ENCODE measurements around the gene SGPP2.

SGPP2 gene

DNA sequence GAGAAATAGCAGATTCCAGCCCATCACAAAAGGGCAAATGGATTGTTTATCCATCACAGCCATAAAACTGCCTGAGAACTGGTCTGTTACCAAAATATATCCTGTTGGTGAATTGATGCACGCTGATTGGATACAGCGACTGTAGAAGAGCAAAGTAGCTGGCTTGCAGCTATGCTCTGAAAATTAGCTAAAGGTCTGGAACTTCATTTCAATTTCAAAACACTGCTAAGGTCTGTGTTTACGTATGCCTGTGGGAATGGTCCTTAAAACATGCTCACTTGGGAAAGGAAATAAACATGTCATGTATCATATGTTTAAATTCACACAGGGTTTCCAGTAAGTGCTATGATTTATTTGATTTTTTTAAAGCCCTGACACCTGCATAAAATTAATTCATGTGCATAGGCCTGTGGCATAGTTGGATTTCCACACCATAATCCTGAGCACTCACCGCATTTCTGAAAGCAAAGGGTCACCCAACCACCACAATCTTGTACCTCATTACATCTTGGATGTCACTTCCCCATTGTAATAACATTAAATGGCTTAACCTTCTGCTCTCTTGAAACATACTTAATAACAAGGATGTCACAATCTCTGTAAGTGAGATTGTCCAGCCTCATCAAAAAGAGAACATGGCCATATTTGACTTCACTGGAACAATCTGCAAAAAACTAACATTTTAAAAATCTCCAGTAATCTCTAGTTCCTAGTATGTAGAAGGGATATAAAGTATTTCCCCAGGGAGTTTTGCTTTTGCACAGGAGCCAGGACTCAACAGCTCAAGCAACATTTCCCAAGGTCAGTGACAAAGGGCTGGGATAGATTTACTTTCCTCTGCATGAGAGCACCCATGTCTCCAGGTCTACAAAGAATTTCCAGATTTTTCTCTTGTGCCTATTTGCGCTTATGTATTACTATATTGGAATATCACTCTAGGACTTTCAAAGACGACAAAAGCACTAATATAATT lies 121.8 kb downstream of the SGPP2 start:
- Mint-ChIP-seq H3K4me3 (no peak overlapping the region), H3K9me3 (no peaks in the 10 kb centered on the region), H3K27me3 (no peaks in the 10 kb centered on the region), H3K4me1 (no peaks in the 10 kb centered on the region), H3K27ac (no peak overlapping the region), H3K36me3 (no peaks in the 10 kb centered on the region)
- ATAC-seq (ENCODE audit: low read depth) = no peak
- no peak for DNase-seq (ENCODE audit: low spot score in 2 of 2)

DNA sequence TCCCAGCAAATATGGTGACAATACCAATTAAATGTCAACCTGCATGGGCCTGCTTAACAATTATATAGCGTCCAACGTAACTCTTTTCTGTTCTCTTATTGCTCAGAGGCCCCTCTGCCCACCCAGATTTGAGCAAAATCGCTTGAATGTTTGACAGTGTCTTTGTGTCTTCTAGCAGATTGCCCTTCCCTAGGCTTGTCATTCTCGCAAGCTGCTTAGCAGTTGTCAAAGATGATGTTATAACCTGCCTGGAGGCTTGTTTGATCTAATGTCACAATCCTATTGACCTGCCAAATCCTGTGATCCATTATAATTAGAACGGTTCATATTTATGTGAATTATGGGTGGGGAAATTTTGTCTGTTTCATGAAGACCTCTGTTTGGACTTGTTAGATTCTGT lies 122.7 kb downstream of the SGPP2 start:
- DNase-seq (ENCODE audit: low spot score in 2 of 2) (no peak), ATAC-seq (ENCODE audit: low read depth) (no peak)
- H3K4me1 Mint-ChIP-seq = no peaks in the 10 kb centered on the region
- H3K27me3 Mint-ChIP-seq = no peaks in the 10 kb centered on the region
- H3K4me3 Mint-ChIP-seq = no peak overlapping the region
- H3K9me3 Mint-ChIP-seq = no peaks in the 10 kb centered on the region
- no peaks in the 10 kb centered on the region for H3K36me3 Mint-ChIP-seq
- no peak overlapping the region for H3K27ac Mint-ChIP-seq

DNA sequence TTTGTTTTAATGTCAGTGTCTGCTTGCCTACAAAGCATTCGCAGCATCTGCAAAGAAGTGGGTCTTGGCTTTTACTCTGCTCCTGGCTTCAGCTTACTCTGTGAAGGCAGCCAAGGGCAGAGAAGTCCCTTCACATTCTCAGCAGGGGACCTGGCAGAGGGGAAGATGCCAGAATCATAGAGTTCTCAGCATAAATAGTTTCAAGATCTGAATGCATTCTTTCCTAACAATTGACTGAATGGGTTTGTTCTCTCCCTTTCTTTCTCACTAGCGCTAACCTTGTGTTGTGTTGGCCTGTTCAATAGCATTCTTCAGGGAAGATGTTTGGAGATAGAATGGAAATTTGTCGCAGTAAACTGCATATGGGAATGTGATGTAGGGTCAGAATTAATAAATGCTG lies 124.6 kb downstream of the SGPP2 start:
- no peaks in the 10 kb centered on the region for H3K9me3 Mint-ChIP-seq

DNA sequence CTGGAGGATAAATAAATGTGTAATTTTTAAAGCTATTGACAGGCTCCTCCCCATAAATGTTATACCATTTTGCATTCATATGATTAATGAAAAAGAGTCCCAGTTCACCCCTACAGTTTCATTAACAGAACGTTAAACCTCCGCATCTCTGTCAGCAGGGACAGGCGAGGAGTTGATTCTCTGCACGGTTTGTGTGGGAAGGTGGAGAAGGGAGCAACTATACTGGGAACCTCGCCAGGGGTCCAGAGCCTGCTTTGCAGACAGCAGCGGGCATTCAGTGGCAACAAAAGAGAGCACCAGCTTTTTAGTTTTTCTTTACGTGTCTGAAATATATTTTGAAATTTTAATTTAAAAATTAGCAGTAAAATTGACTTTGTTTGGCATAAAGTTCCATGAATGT lies 130.2 kb downstream of the SGPP2 start:
- no peak for ATAC-seq (ENCODE audit: low read depth)
- no peak for DNase-seq (ENCODE audit: low spot score in 2 of 2)
- no peaks in the 10 kb centered on the region for H3K27me3 Mint-ChIP-seq
- no peaks in the 10 kb centered on the region for H3K9me3 Mint-ChIP-seq
- no peak overlapping the region for H3K27ac Mint-ChIP-seq
- no peaks in the 10 kb centered on the region for H3K36me3 Mint-ChIP-seq
- no peak overlapping the region for H3K4me3 Mint-ChIP-seq
- no peaks in the 10 kb centered on the region for H3K4me1 Mint-ChIP-seq

More for the DNA sequence above, 124.6 kb downstream of the SGPP2 start:
- no peak overlapping the region for H3K4me3 Mint-ChIP-seq
- ATAC-seq (ENCODE audit: low read depth) (no peak), DNase-seq (ENCODE audit: low spot score in 2 of 2) (no peak)
- H3K4me1 Mint-ChIP-seq = no peaks in the 10 kb centered on the region
- H3K27me3 Mint-ChIP-seq = no peaks in the 10 kb centered on the region
- H3K27ac Mint-ChIP-seq = no peak overlapping the region
- H3K36me3 Mint-ChIP-seq = no peaks in the 10 kb centered on the region

DNA sequence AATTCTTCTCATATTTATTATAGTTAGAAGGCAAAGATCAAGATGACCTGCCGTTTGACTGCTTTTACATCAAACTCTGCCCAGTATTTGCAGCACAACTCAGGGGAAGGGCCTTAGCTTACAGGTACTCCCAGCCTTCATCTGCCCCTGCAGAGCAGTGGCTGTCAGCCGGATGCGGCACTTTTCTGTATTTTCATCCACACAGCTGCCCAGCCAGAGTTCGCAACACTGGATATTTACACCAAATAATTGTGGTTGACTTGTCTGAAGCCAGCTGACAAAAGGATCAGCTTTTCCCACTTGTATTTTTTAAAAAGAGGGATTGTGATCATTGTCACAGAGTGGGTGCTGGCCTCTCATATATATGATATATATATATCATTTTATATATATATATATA lies 136.8 kb downstream of the SGPP2 start:
- no peak overlapping the region for H3K27ac Mint-ChIP-seq
- no peaks in the 10 kb centered on the region for H3K9me3 Mint-ChIP-seq
- no peaks in the 10 kb centered on the region for H3K4me1 Mint-ChIP-seq

DNA sequence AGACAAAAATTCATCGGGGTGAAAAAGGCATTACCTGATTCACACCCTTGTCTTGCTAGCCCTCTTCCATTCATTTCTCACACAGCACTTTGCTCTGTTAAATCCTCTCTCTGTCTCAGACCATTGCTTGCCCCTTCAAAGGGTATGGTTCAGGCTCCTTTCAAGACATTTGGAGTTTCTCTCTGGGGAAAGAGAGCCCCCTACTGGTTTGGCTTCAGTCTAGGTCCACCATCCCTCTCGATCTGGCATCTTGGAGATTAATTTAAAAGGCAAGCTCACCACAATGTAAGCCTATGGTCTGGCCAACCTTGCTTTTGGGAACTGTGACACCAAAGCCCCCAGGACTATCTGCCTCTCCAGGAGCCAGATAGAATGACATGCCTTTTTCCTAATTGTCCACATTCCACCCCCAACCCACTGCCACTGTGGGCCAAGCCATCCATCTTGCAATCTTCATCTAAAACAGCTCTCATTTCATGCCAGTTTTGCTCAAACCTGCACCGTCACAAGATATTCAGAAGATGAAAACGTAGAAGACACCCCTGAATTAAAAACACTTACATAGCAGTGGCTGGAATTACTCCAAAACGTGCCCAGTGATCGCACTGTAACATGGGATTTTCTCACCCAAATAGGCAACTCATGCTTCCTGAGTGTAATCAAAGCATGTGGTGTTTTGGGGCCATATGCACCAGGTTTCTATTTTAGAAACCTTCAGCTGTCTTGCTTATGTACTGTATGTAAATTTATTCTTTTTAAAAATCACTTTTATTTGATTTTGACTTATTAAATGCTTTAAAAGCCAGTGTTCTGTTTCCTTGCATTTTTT lies 137.7 kb downstream of the SGPP2 start:
- ATAC-seq (ENCODE audit: low read depth) (peak; percentile 68), DNase-seq (ENCODE audit: low spot score in 2 of 2) (peak; percentile 24 to 52)
- H3K27me3 Mint-ChIP-seq = no peaks in the 10 kb centered on the region
- H3K9me3 Mint-ChIP-seq = no peaks in the 10 kb centered on the region
- H3K36me3 Mint-ChIP-seq = peaks cover 2% of the 10 kb centered on the region
- H3K4me3 Mint-ChIP-seq = no peak overlapping the region
- H3K4me1 Mint-ChIP-seq = no peaks in the 10 kb centered on the region
- no peak overlapping the region for H3K27ac Mint-ChIP-seq

More for the DNA sequence above, 136.8 kb downstream of the SGPP2 start:
- H3K36me3 Mint-ChIP-seq = no peaks in the 10 kb centered on the region
- no peak for ATAC-seq (ENCODE audit: low read depth)
- DNase-seq (ENCODE audit: low spot score in 2 of 2) = no peak
- H3K4me3 Mint-ChIP-seq = no peak overlapping the region
- no peaks in the 10 kb centered on the region for H3K27me3 Mint-ChIP-seq

DNA sequence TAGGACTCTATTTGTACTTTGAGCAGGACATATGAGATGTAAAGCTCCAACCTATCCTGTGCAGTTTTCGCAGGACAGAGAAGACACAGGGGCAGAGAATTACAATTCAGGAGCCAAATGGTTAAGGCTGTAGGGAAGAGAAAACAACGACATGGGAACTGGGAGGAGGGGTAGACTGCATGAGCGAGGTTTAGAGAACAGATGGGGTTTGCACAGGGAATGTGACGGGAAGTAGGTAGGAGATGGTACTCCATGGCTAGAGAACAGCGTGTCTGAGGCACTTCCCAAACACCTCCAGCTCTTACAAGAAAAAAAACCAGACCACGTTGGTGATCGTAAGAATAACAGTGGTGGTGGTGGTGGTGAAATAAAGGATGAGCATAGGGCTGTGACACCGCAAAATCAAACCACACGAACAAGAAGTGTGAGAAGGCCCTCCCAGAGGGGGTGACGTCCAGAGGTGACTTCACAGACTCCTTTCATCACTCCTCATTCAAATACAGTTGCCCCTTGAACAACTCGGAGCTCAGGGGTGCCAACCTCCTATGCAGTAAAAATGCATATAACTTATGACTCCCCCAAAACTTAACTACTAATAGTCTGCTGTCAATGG lies 138.9 kb downstream of the SGPP2 start:
- no peaks in the 10 kb centered on the region for H3K4me1 Mint-ChIP-seq
- DNase-seq (ENCODE audit: low spot score in 2 of 2) (no peak), ATAC-seq (ENCODE audit: low read depth) (no peak)
- H3K27me3 Mint-ChIP-seq = no peaks in the 10 kb centered on the region
- H3K4me3 Mint-ChIP-seq = no peak overlapping the region
- no peak overlapping the region for H3K27ac Mint-ChIP-seq
- no peaks in the 10 kb centered on the region for H3K9me3 Mint-ChIP-seq
- peaks cover 6% of the 10 kb centered on the region for H3K36me3 Mint-ChIP-seq

DNA sequence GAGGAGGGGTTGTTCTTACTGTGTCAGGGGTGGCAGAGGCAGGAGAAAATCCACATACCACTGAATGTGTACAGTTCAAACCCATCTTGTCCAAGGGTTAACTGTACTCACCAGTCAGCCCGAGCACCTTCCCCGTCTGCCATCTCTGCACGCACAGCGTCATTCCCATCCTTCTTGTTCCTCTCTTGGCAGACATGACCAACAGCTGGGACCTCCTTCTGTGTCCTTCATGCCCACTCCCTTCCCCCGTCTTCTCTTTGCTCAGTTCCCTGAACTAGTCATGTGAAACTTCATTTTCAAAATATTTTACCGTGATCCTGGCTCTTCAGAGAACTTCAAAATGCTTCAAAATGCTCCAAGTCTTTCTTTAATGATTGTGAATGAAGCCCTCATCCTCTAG lies 139.6 kb downstream of the SGPP2 start:
- no peak overlapping the region for H3K4me3 Mint-ChIP-seq
- ATAC-seq (ENCODE audit: low read depth) (no peak), DNase-seq (ENCODE audit: low spot score in 2 of 2) (no peak)
- H3K9me3 Mint-ChIP-seq = no peaks in the 10 kb centered on the region
- H3K27ac Mint-ChIP-seq = no peak overlapping the region
- H3K4me1 Mint-ChIP-seq = no peaks in the 10 kb centered on the region
- H3K27me3 Mint-ChIP-seq = no peaks in the 10 kb centered on the region
- peaks cover 6% of the 10 kb centered on the region for H3K36me3 Mint-ChIP-seq

DNA sequence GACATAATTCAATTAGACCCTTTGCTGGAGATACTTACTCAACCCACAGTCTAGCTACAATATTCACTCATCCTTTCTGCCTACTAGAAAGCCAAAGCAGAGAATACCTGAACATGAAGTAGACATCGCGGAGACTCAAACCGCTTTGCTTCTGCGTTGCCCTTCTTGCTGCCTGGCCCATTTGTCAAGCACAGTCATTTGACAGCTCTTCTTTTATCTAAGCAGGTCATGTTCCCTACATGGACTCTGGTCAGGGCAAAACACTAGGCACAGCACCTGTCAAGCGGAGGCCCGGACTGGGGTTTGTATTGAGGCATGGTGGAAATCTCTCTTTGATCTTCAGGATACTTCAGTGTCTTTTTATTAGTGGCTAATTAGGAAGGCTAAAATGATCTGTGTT lies 141.9 kb downstream of the SGPP2 start:
- H3K9me3 Mint-ChIP-seq = no peaks in the 10 kb centered on the region
- H3K4me1 Mint-ChIP-seq = no peaks in the 10 kb centered on the region
- no peak overlapping the region for H3K4me3 Mint-ChIP-seq
- ATAC-seq (ENCODE audit: low read depth) (no peak), DNase-seq (ENCODE audit: low spot score in 2 of 2) (no peak)
- no peaks in the 10 kb centered on the region for H3K27me3 Mint-ChIP-seq
- H3K36me3 Mint-ChIP-seq = peaks cover 10% of the 10 kb centered on the region
- no peak overlapping the region for H3K27ac Mint-ChIP-seq

DNA sequence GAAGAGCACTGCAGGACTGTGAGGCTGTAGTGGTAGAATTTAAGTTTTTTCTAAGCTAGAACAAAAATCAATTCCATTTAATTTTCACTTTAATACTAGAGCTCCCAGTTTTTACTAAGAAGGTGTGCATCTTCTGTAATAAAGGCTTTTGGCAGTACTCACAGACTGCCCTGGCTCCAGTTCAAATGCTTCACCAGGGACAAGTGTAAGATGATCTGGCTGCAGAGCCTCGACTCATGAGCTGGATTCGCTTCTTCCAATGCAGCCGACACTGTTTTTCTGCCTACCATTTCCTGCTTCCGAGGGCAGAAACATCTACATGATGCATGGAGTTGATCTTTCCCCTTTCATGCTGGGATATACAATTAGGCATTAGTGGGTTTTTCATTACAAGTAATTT lies 144.5 kb downstream of the SGPP2 start:
- H3K9me3 Mint-ChIP-seq = no peaks in the 10 kb centered on the region
- no peaks in the 10 kb centered on the region for H3K27me3 Mint-ChIP-seq
- no peak overlapping the region for H3K4me3 Mint-ChIP-seq
- DNase-seq (ENCODE audit: low spot score in 2 of 2) (no peak), ATAC-seq (ENCODE audit: low read depth) (no peak)
- peaks cover 19% of the 10 kb centered on the region for H3K36me3 Mint-ChIP-seq
- no peaks in the 10 kb centered on the region for H3K4me1 Mint-ChIP-seq
- no peak overlapping the region for H3K27ac Mint-ChIP-seq

DNA sequence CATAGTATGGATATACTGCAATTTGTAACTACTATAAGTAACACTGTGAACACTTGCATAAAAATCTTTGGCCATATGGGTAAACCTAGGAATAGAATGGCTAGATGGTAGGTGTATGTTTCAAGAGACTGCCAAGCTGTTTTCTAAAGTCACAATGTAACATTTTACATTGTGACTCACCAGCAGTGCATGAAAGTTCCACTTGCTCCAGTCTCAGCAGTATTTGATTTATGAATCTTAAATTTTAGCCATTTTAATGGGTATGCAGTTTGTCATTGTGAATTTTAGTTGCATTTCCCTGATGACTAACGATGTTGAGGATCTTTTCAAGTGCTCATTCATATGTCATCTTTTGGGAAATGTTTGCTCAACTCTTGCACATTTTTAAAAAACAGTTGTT lies 145.5 kb downstream of the SGPP2 start:
- no peaks in the 10 kb centered on the region for H3K4me1 Mint-ChIP-seq
- no peaks in the 10 kb centered on the region for H3K9me3 Mint-ChIP-seq
- no peaks in the 10 kb centered on the region for H3K27me3 Mint-ChIP-seq
- ATAC-seq (ENCODE audit: low read depth) = no peak
- DNase-seq (ENCODE audit: low spot score in 2 of 2) = no peak
- H3K4me3 Mint-ChIP-seq = no peak overlapping the region
- no peak overlapping the region for H3K27ac Mint-ChIP-seq
- peaks cover 22% of the 10 kb centered on the region for H3K36me3 Mint-ChIP-seq

DNA sequence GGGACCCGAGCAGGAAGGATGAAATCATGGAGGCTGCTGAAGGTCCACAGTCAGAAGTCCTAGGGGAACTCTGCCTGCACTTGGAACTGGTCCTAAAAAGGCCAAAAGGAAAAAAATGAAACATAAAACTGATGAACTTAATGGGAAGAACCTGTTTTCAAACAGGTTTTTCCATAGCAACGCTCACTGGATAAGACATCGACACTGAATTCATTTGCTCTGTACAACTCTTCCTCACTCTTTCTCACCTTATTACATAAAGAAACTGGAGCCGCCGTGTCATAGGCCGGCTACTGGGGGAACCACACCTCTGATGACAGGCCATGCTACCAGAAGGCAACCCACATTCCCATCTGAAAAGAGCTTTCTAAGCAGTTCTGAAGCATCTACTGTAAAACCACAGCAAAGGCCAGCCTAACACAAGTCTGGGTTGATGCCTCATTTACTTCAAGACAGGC lies 147.9 kb downstream of the SGPP2 start:
- Mint-ChIP-seq H3K36me3 (peaks cover 21% of the 10 kb centered on the region), H3K4me3 (no peak overlapping the region), H3K27me3 (no peaks in the 10 kb centered on the region), H3K9me3 (no peaks in the 10 kb centered on the region), H3K4me1 (no peaks in the 10 kb centered on the region), H3K27ac (no peak overlapping the region)
- ATAC-seq (ENCODE audit: low read depth) = no peak
- DNase-seq (ENCODE audit: low spot score in 2 of 2) = no peak

DNA sequence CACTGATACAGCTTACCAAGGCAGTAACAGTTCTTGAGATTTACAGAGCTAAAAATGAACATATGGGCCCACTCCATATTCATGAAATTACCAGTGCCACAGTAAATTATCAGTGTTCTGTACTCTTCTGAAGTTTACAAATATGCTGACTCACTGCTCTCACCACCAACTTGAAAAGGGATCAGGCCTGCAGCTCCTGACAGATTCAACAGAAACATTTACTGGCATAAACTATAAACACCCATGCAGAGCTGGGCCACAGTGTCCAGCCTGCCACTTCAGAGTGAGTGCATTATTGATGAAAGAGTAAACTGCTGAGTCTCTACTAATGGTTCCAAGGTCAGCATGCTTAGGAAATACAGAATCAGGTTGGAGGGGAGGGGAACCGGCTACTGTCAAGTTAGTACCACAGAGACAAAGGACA lies 148.4 kb downstream of the SGPP2 start:
- ATAC-seq (ENCODE audit: low read depth) = no peak
- Mint-ChIP-seq H3K27ac (no peak overlapping the region), H3K9me3 (no peaks in the 10 kb centered on the region), H3K27me3 (no peaks in the 10 kb centered on the region), H3K4me1 (no peaks in the 10 kb centered on the region), H3K4me3 (no peak overlapping the region), H3K36me3 (peaks cover 23% of the 10 kb centered on the region)
- no peak for DNase-seq (ENCODE audit: low spot score in 2 of 2)

DNA sequence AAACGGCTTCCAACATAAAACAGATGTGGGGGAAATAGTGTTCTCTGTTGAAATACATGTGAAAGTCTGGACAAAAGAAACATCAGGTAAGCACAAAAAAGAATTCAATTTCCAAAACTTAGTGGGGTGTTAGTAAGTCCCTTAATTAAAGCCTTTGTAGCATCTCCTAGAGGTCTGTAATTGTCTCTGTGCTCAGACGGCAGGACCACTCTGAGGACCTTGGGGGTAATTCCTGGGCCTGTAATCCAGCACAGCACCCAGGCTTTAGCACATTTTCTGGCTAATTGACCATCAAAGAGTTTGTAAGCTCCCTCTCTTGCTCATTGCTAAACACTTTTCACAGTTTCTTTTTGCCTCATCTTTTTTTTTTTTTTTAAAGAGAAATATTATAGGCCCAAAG lies 151.3 kb downstream of the SGPP2 start:
- Mint-ChIP-seq H3K9me3 (no peaks in the 10 kb centered on the region), H3K4me3 (no peak overlapping the region), H3K36me3 (peaks cover 19% of the 10 kb centered on the region), H3K27me3 (no peaks in the 10 kb centered on the region), H3K4me1 (peaks cover 4% of the 10 kb centered on the region), H3K27ac (no peak overlapping the region)
- DNase-seq (ENCODE audit: low spot score in 2 of 2) (no peak), ATAC-seq (ENCODE audit: low read depth) (no peak)

Measured in memory B cell (primary cell).